CD4-positive, alpha-beta memory T cell (primary cell): ENCODE results near the gene MUC5B. TPM values are rescaled to one million over a fixed set of nuclear protein-coding genes. Genes with fewer than 3 reads are reported as not detected.

Experiments used
- CTCF ChIA-PET: fragments of 350-600 bp; sonication (Branson Sonifier 250); formaldehyde crosslinking; loops from one replicate; lab custom pipeline; 2021; ENCODE audit warnings: inconsistent platforms; ENCODE audit not compliant: partially characterized antibody; lab: Charles Lee
- POLR2A ChIA-PET: fragments of 350-600 bp; sonication (Branson Sonifier 250); formaldehyde crosslinking; loops from one replicate; lab custom pipeline; 2021; ENCODE audit not compliant: partially characterized antibody; lab: Charles Lee
- DNase-seq, 5 donors: peaks; one replicate each; pipeline versions ENCODE4 v3.0.0 to v3.0.0-alpha.2; 2020 to 2022; ENCODE audit warnings: mixed read lengths in 1 of 5
- H3K27ac ChIP-seq: one replicate; pipeline ENCODE4 v1.7.0; 2013; ENCODE audit warnings: low read depth, low read length
- H3K27me3 ChIP-seq: 2 replicates; pipeline ENCODE4 v1.7.0; 2013; ENCODE audit warnings: mild to moderate bottlenecking, low read length, moderate library complexity; ENCODE audit not compliant: insufficient read depth
- H3K36me3 ChIP-seq: 2 replicates; pipeline ENCODE4 v1.7.0; 2013; ENCODE audit warnings: mild to moderate bottlenecking, low read length, moderate library complexity; ENCODE audit not compliant: insufficient read depth
- H3K4me1 ChIP-seq: 2 replicates; pipeline ENCODE4 v1.7.0; 2013; ENCODE audit warnings: mild to moderate bottlenecking, low read length, moderate library complexity; ENCODE audit not compliant: insufficient read depth
- H3K4me3 ChIP-seq, 2 donors: one replicate each; pipeline ENCODE4 v1.7.0; 2013; ENCODE audit warnings: low read length in 2 of 2, mild to moderate bottlenecking in 1 of 2
- H3K9me3 ChIP-seq, 2 donors: one replicate each; pipeline ENCODE4 v1.7.0; 2013; ENCODE audit warnings: low read length in 2 of 2, control low read depth in 1 of 2; ENCODE audit not compliant: control insufficient read depth in 1 of 2
- H3K27ac Mint-ChIP-seq, 7 donors: one replicate each; pipeline ENCODE4 v1.8.0; 2020 to 2021; ENCODE audit warnings: mixed read lengths in 7 of 7, mild to moderate bottlenecking in 6 of 7, inconsistent platforms in 3 of 7, moderate library complexity in 3 of 7
- H3K27me3 Mint-ChIP-seq, 2 donors: one replicate each; pipeline ENCODE4 v1.8.0; 2020 to 2021; ENCODE audit warnings: mixed read lengths in 2 of 2
- H3K36me3 Mint-ChIP-seq, 2 donors: one replicate each; pipeline ENCODE4 v1.8.0; 2020 to 2021; ENCODE audit warnings: mixed read lengths in 2 of 2, inconsistent platforms in 1 of 2, mild to moderate bottlenecking in 1 of 2
- H3K4me1 Mint-ChIP-seq, 4 donors: one replicate each; pipeline ENCODE4 v1.8.0; 2020 to 2021; ENCODE audit warnings: mixed read lengths in 4 of 4, mild to moderate bottlenecking in 1 of 4
- H3K4me3 Mint-ChIP-seq, 8 donors: one replicate each; pipeline ENCODE4 v1.8.0; 2020 to 2021; ENCODE audit warnings: mixed read lengths in 8 of 8, mild to moderate bottlenecking in 7 of 8, moderate library complexity in 6 of 8, inconsistent platforms in 3 of 8
- H3K9me3 Mint-ChIP-seq, 8 donors: one replicate each; pipeline ENCODE4 v1.8.0; 2020 to 2021; ENCODE audit warnings: mixed read lengths in 8 of 8, mild to moderate bottlenecking in 5 of 8, inconsistent platforms in 3 of 8, moderate library complexity in 1 of 8
- intact Hi-C: fragments of 100-400 bp; cut with micrococcal nuclease; formaldehyde crosslinking; loops from one replicate; pipeline ENCODE4 v1.15.1; 2023
- polyA plus RNA-seq, 2 donors: library from polyadenylated mRNA; unstranded; fragments of 300-500 nt; fragmentation: Illumina TruSeq; gene quantifications; one replicate each; pipeline ENCODE4 v1.2.3, GENCODE V29; 2021
- total RNA-seq, 2 experiments: library from RNA; stranded (reverse); gene quantifications; one replicate each; pipeline ENCODE4 v1.2.3, GENCODE V29; 2021

MUC5B gene
- total and polyA plus RNA-seq, 4 experiments from 2014 or later: not detected

DNA sequence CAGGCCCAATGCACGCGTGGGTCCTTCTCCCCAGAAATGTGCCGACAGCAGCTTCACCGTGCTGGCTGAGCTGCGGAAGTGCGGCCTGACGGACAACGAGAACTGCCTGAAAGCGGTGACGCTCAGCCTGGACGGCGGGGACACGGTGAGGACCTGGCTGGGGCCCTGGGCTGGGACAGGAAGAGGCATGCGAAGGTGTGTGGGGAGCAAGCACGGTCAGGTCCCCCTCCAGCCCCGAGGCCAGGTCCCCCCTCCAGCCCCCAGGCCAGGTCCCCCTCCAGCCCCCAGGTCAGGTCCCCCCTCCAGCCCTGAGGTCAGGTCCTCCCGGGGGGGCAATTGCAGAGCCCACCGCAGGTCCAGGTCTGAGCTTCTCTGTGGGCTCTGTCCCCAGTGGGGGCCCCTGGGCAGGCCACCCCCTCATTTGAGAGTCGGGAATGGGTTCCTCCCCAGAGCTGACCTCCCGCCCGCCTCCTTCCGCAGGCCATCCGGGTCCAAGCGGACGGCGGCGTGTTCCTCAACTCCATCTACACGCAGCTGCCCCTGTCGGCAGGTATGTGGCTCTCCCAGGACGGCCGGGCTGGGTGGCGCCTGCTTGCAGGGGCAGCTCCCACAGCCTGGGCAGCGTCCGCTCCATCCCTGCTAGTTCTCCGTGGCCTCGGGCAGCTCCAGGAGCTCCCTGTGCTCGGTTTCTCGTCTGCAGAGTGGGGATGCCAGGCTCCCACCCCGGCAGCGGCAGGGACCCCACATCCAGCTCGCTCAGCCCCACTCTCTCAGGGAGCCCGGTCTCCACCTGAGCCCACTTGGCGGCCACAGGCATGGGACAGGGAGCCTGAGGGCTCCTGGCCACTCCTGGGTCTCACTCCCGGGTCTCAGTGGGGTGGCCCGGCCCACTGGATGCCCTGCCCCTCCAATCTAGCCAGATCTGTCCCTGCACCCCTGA is 7.9 kb downstream of the MUC5B start:
- H3K27ac Mint-ChIP-seq: no peak overlapping the region
- H3K36me3 Mint-ChIP-seq: no peaks in the 10 kb centered on the region
- H3K9me3 Mint-ChIP-seq: no peaks in the 10 kb centered on the region
- H3K4me1 Mint-ChIP-seq: no peaks in the 10 kb centered on the region
- no peak overlapping the region for H3K4me3 Mint-ChIP-seq
- POLR2A ChIA-PET: no interaction called here
- intact Hi-C loops: no loop called here
- no peaks in the 10 kb centered on the region for H3K27me3 ChIP-seq
- H3K27ac ChIP-seq: no peak overlapping the region
- CTCF ChIA-PET: no interaction called here
- H3K36me3 ChIP-seq: no peaks in the 10 kb centered on the region
- no peaks in the 10 kb centered on the region for H3K27me3 Mint-ChIP-seq
- no peaks in the 10 kb centered on the region for H3K4me1 ChIP-seq
- H3K4me3 ChIP-seq: no peak overlapping the region
- peak in 1 of 5 donors; percentile 9 for DNase-seq
- no peaks in the 10 kb centered on the region for H3K9me3 ChIP-seq

DNA sequence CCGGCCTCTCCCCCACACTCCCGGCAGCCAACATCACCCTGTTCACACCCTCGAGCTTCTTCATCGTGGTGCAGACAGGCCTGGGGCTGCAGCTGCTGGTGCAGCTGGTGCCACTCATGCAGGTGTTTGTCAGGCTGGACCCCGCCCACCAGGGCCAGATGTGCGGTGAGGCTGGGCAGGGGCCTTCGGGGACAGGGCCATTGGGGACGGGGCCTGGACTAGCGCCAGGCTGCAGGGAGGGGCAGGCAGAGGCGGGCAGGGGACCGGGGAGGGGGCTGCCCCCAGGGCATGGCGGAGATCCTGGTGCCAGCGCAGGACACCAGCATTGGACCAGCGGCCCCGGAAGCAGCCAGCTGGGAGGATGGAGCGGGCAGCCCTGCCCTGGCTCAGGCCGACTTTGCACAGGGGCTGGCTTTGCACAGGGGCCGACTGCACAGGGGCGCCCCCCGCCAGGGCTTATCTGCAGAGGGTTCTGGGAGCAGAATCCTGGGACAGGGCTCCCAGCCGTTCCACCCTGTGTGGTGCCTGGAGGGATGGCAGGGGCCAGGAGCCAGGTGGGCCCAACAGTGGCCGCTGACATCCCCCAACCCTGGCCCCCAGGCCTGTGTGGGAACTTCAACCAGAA is 8.6 kb downstream of the MUC5B start:
- DNase-seq: peak in 1 of 5 donors; percentile 22
- POLR2A ChIA-PET: no interaction called here
- intact Hi-C loops: no loop called here

DNA sequence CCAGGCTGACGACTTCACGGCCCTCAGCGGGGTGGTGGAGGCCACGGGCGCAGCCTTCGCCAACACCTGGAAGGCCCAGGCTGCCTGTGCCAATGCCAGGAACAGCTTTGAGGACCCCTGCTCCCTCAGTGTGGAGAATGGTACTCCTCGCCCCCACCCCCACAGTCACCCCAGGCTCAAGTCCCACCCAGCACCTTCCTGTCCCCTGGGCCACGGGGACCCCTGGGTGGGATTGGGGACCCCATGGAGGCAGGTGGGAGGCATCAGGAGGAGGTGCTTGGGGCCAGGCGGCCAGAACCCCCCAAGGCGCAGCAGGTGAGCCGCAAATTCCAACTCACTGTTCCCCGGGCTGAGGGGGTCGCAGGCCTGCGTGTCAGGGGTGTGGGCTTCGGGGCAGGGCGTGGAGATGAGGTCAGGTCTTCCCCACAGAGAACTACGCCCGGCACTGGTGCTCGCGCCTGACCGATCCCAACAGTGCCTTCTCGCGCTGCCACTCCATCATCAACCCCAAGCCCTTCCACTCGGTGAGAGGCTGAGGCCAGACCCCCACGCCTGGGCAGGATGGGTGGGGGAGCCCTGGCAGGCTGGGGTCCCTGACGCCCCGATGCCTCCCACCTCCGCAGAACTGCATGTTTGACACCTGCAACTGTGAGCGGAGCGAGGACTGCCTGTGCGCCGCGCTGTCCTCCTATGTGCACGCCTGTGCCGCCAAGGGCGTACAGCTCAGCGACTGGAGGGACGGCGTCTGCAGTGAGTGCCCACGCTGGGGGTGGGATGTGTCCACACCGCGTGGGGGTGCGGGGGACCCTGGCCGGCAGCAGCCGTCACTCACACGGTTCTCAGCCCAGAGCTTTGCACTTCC is 9.4 kb downstream of the MUC5B start:
- no peak overlapping the region for H3K4me3 ChIP-seq
- Mint-ChIP-seq H3K27ac (no peak overlapping the region), H3K36me3 (no peaks in the 10 kb centered on the region), H3K9me3 (no peaks in the 10 kb centered on the region), H3K4me3 (no peak overlapping the region), H3K4me1 (no peaks in the 10 kb centered on the region), H3K27me3 (no peaks in the 10 kb centered on the region)
- H3K27ac ChIP-seq: no peak overlapping the region
- no peaks in the 10 kb centered on the region for H3K36me3 ChIP-seq
- no peaks in the 10 kb centered on the region for H3K9me3 ChIP-seq
- POLR2A ChIA-PET: no interaction called here
- no peaks in the 10 kb centered on the region for H3K4me1 ChIP-seq
- intact Hi-C loops: no loop called here
- no peaks in the 10 kb centered on the region for H3K27me3 ChIP-seq
- CTCF ChIA-PET: no interaction called here
- peak in 1 of 5 donors; percentile 16 for DNase-seq

More for the DNA sequence above, 8.6 kb downstream of the MUC5B start:
- Histone ChIP-seq H3K4me3 (no peak overlapping the region), H3K27ac (no peak overlapping the region), H3K36me3 (no peaks in the 10 kb centered on the region), H3K4me1 (no peaks in the 10 kb centered on the region), H3K27me3 (no peaks in the 10 kb centered on the region), H3K9me3 (no peaks in the 10 kb centered on the region)
- no peaks in the 10 kb centered on the region for H3K36me3 Mint-ChIP-seq
- H3K27ac Mint-ChIP-seq: no peak overlapping the region
- H3K4me1 Mint-ChIP-seq: no peaks in the 10 kb centered on the region
- CTCF ChIA-PET: no interaction called here
- no peaks in the 10 kb centered on the region for H3K9me3 Mint-ChIP-seq
- no peak overlapping the region for H3K4me3 Mint-ChIP-seq
- no peaks in the 10 kb centered on the region for H3K27me3 Mint-ChIP-seq

DNA sequence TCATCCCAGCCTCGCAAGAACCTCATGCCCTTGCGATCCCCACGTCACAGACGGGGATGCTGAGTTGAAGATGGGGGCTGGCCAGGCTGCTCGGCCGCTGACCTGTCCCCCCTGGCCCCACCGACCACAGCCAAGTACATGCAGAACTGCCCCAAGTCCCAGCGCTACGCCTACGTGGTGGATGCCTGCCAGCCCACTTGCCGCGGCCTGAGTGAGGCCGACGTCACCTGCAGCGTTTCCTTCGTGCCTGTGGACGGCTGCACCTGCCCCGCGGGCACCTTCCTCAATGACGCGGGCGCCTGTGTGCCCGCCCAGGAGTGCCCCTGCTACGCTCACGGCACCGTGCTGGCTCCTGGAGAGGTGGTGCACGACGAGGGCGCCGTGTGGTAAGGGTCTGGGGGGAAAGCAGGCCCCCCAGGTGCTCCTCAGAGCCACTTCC is 10.0 kb downstream of the MUC5B start:
- intact Hi-C loops: no loop called here
- no peaks in the 10 kb centered on the region for H3K36me3 ChIP-seq
- H3K4me3 ChIP-seq: no peak overlapping the region
- Mint-ChIP-seq H3K4me1 (no peaks in the 10 kb centered on the region), H3K27ac (no peak overlapping the region), H3K4me3 (no peak overlapping the region), H3K36me3 (no peaks in the 10 kb centered on the region), H3K9me3 (no peaks in the 10 kb centered on the region), H3K27me3 (no peaks in the 10 kb centered on the region)
- POLR2A ChIA-PET: no interaction called here
- no peaks in the 10 kb centered on the region for H3K27me3 ChIP-seq
- peak in 1 of 5 donors; percentile 25 for DNase-seq
- CTCF ChIA-PET: no interaction called here
- no peaks in the 10 kb centered on the region for H3K4me1 ChIP-seq
- H3K9me3 ChIP-seq: no peaks in the 10 kb centered on the region
- H3K27ac ChIP-seq: no peak overlapping the region

DNA sequence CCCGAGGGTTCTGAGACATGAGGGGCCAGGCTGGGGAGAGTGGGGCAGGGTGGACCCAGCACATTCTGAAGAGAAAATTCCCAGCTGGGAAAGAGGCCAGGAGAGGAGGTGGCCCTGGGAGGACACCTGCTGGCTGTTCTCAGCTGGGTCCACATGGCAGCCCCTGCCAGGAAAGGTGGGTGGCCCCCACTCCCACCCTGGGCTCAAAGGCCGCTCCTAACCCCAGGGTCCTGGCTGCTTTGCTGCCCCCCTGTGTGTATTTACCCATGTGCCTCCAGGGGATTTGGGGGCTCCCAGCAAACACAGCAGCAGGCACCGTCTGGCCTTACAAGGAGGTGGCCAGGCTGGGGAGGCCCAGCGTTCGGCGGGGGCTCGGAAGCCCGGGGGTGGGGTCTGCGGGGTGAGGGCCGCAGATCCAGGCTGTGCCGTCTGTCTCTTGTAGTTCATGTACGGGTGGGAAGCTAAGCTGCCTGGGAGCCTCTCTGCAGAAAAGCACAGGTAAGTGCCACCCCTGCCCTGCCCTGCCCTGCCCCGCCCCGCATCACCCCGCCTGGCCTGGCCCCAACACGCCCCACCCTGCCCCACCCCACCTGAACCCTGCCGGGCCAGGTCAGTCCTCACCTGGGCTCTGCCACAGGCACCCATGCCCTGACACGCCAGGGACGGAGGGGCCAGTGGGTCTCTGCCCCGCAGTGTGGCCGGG is 10.6 kb downstream of the MUC5B start:
- Mint-ChIP-seq H3K9me3 (no peaks in the 10 kb centered on the region), H3K4me1 (no peaks in the 10 kb centered on the region), H3K36me3 (no peaks in the 10 kb centered on the region), H3K27me3 (no peaks in the 10 kb centered on the region), H3K27ac (no peak overlapping the region), H3K4me3 (no peak overlapping the region)
- POLR2A ChIA-PET: no interaction called here
- Histone ChIP-seq H3K9me3 (no peaks in the 10 kb centered on the region), H3K27ac (no peak overlapping the region), H3K36me3 (no peaks in the 10 kb centered on the region), H3K4me1 (no peaks in the 10 kb centered on the region), H3K27me3 (no peaks in the 10 kb centered on the region), H3K4me3 (no peak overlapping the region)
- intact Hi-C loops: no loop called here
- DNase-seq: peak in 1 of 5 donors; percentile 30
- CTCF ChIA-PET: no interaction called here

DNA sequence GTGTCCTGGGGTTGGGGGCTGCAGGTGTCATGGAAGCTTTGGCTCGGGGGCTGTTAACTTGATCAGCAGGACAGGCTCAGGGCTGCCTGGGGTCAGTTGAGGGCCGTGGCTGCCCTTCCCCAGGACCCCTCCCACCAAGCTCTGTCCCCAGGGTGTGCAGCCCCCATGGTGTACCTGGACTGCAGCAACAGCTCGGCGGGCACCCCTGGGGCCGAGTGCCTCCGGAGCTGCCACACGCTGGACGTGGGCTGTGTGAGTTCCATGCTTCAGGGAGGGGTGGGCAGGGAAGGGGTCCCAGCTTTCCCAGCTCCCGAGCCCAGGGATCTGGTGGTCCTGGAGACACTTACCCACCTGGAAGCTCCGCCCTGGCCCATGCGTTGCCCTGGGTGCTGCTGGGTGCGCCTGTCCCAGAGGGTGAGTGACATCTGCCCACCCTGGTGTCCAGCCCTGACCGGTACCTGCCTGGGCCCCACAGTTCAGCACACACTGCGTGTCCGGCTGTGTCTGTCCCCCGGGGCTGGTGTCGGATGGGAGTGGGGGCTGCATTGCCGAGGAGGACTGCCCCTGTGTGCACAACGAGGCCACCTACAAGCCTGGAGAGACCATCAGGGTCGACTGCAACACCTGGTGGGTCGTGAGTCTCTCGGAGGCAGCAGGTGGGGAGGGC is 11.3 kb downstream of the MUC5B start:
- no peak overlapping the region for H3K4me3 Mint-ChIP-seq
- CTCF ChIA-PET: no interaction called here
- H3K9me3 Mint-ChIP-seq: no peaks in the 10 kb centered on the region
- no peak overlapping the region for H3K27ac Mint-ChIP-seq
- no peaks in the 10 kb centered on the region for H3K4me1 Mint-ChIP-seq
- Histone ChIP-seq H3K4me3 (no peak overlapping the region), H3K9me3 (no peaks in the 10 kb centered on the region), H3K27me3 (no peaks in the 10 kb centered on the region), H3K36me3 (no peaks in the 10 kb centered on the region), H3K27ac (no peak overlapping the region), H3K4me1 (no peaks in the 10 kb centered on the region)
- intact Hi-C loops: no loop called here
- POLR2A ChIA-PET: no interaction called here
- no peaks in the 10 kb centered on the region for H3K36me3 Mint-ChIP-seq
- peak in 1 of 5 donors; percentile 13 for DNase-seq
- no peaks in the 10 kb centered on the region for H3K27me3 Mint-ChIP-seq
